Ovary (tissue), 9 donors: ENCODE measurements around the gene IFNGR1. TPM values are rescaled to one million over a fixed set of nuclear protein-coding genes. Genes with fewer than 3 reads are reported as not detected.

Source experiments
- DNase-seq, 5 donors: peaks; one replicate each; pipeline ENCODE4 v3.0.0-alpha.2; 2019 to 2020
- H3K27ac ChIP-seq, 2 donors: fragments of 200-600 bp; one replicate each; pipeline versions ENCODE4 v1.5.1 to v1.8.0; 2019 to 2022
- H3K27me3 ChIP-seq: fragments of 200-600 bp; one replicate; pipeline ENCODE4 v1.8.0; 2022
- H3K36me3 ChIP-seq: fragments of 200-600 bp; sonication (generic); one replicate; pipeline ENCODE4 v1.5.1; 2019
- H3K4me1 ChIP-seq: one replicate; pipeline ENCODE4 v1.8.1; 2013; ENCODE audit warnings: mild to moderate bottlenecking, moderate library complexity; ENCODE audit not compliant: insufficient read depth
- H3K4me3 ChIP-seq: fragments of 200-600 bp; sonication (generic); one replicate; pipeline ENCODE4 v1.5.1; 2017
- H3K9me3 ChIP-seq, 2 donors: fragments of 200-600 bp in 1 of 2; sonication (generic) in 1 of 2; one replicate each; pipeline versions ENCODE4 v1.5.1 to v1.8.1; 2013 to 2019; ENCODE audit warnings: mild to moderate bottlenecking in 1 of 2, moderate library complexity in 1 of 2
- EP300 ChIP-seq: sonication (generic); formaldehyde crosslinking; IDR thresholded peaks from one replicate; pipeline ENCODE4 v1.6.1; 2017; ENCODE audit warnings: antibody characterized with exemption
- POLR2A ChIP-seq: fragments of 450-650 bp; IDR thresholded peaks from one replicate; pipeline ENCODE4 v1.6.1; 2017; ENCODE audit warnings: antibody characterized with exemption, mild to moderate bottlenecking, moderate library complexity
- WGBS, 3 donors: extraction: QIAGEN DNeasy Blood & Tissue Kit in 1 of 3; methylation state at CpG; one replicate each; pipeline versions ENCODE4 v1.1.5 to v1.1.7; 2013 to 2017; 5-methylcytosine and 5-hydroxymethylcytosine counted together
- intact Hi-C, 4 donors: fragments of 100-400 bp; cut with DNase I; formaldehyde crosslinking; loops; one replicate each; pipeline versions ENCODE4 v1.11.0 to v1.15.1; 2022 to 2023
- polyA plus RNA-seq, 2 donors: library from polyadenylated mRNA; stranded (reverse); fragments of 200-250 nt in 1 of 2; fragments of 350-450 nt in 1 of 2; fragmentation: Illumina TruSeq in 1 of 2; extraction: RNeasy Lipid Tissue Mini Kit (QIAGEN cat#74804) in 1 of 2; gene quantifications; one replicate each; pipeline ENCODE4 v1.2.3, GENCODE V29; 2013 to 2014
- total RNA-seq, 7 donors: library from RNA; depleted of rRNA in 2 of 7; stranded (reverse); fragments of >200 nt in 2 of 7; fragmentation: NEBNext Ultra II Directional in 3 of 7; extraction: Animal tissue kit (Norgen Biotek cat#: 25700) in 3 of 7; gene quantifications; one replicate each; pipeline versions ENCODE4 v1.1.0 to v1.2.4, GENCODE V29; 2016 to 2023
- TF ChIP-seq, protein P1 (sequence below), 3 donors: fragments of 450-650 bp in 2 of 3; fragments of 200-600 bp in 1 of 3; IDR thresholded peaks; one replicate each; pipeline versions ENCODE4 v1.5.1 to v1.8.0; 2016 to 2022; ENCODE audit warnings: antibody characterized with exemption in 3 of 3, mild to moderate bottlenecking in 1 of 3
- donor health status: DM: no; HTN: no; CAD: no; lungs with moderate emphysema.
- donor health status: DM: no; HTN: no; CAD: no.
- donor health status: Bipolar disorder and iron deficiency.
- donor health status: DM: yes; HTN: yes; CAD: no.
- donor health status: DM: no; HTN: no; CAD: no.
- donor health status: DM: yes; HTN: yes; CAD: no.

The IFNGR1 gene
- total and polyA plus RNA-seq, 9 donors, result 37.1 to 95.2 (median 55.5) TPM

DNA sequence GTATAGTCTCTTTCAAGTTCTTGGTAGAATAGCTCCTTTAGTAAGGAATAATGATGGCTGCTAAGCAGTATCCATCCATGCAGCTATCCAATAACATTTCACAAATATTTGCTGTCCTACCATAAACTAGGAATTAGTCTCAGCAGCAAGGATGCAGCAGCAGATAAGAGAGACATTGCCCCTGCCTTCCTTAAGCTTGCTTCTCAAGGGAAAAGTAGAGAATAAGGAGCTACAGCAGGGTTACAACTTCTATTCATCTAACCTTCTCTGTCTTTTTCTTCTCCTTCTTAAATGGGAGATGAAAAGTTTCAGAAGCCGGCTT lies 48.2 kb downstream of the IFNGR1 start:
- 88 to 89% (median 88%) methylated on average over 1 of the region's 1 CpG for WGBS, 3 donors
- no peaks in the 10 kb centered on the region for H3K27me3 ChIP-seq
- no peaks in the 10 kb centered on the region for H3K9me3 ChIP-seq
- no peak overlapping the region for H3K27ac ChIP-seq
- no peaks in the 10 kb centered on the region for H3K36me3 ChIP-seq
- DNase-seq, result no peak
- no peak overlapping the region for H3K4me3 ChIP-seq
- H3K4me1 ChIP-seq, result no peaks in the 10 kb centered on the region
- TF ChIP-seq POLR2A, result no peak
- TF ChIP-seq EP300, result no peak
- TF ChIP-seq, protein P1, sequence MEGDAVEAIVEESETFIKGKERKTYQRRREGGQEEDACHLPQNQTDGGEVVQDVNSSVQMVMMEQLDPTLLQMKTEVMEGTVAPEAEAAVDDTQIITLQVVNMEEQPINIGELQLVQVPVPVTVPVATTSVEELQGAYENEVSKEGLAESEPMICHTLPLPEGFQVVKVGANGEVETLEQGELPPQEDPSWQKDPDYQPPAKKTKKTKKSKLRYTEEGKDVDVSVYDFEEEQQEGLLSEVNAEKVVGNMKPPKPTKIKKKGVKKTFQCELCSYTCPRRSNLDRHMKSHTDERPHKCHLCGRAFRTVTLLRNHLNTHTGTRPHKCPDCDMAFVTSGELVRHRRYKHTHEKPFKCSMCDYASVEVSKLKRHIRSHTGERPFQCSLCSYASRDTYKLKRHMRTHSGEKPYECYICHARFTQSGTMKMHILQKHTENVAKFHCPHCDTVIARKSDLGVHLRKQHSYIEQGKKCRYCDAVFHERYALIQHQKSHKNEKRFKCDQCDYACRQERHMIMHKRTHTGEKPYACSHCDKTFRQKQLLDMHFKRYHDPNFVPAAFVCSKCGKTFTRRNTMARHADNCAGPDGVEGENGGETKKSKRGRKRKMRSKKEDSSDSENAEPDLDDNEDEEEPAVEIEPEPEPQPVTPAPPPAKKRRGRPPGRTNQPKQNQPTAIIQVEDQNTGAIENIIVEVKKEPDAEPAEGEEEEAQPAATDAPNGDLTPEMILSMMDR (IDR thresholded peaks at IDR 0.05), result no peak
- intact Hi-C loops, result no loop called here

DNA sequence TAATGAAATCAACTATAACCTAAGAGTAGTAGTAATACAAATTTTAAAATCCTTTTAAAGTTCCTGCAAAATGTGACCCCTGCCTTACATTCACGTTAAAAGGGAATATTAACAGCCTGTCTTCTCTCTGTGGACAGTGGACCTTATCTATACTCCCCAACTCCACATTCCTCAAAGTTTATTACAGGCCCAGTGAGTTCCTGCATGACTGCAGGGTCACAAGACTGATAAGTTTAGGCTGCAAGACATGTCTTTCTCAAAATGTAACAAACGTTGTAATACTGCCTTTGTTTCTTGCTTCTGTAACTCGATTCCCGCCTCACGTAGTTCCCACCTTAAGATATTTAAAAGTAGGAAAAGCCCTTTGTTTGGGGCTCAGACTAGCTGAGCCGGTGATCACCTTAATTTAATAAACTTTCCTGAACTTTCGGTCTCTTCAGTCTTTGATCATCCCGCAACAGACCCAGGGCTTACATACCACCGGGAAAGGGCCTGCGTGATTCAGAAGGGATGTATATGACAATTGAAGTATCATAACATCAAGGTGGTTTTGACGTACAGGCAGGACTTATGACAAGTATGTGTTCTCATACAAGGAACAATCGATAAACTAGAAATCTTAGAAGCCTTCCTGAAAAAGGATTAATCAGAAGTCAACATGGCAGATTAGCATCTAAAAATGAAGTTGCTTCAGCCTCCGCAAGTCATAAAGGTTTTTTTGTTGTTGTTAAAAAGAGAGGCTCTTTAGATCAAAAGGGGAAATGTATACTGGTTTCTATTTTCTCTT lies 48.7 kb downstream of the IFNGR1 start:
- Histone ChIP-seq H3K36me3 (no peaks in the 10 kb centered on the region), H3K4me1 (no peaks in the 10 kb centered on the region), H3K9me3 (no peaks in the 10 kb centered on the region), H3K27ac (no peak overlapping the region), H3K4me3 (no peak overlapping the region), H3K27me3 (no peaks in the 10 kb centered on the region)
- DNase-seq, result no peak
- WGBS, 3 donors, result 78 to 81% (median 81%) methylated on average over 13 of the region's 13 CpGs
- intact Hi-C loops, result no loop called here
- TF ChIP-seq, protein P1 (IDR thresholded peaks at IDR 0.05), result no peak
- TF ChIP-seq EP300 (no peak), POLR2A (no peak)

DNA sequence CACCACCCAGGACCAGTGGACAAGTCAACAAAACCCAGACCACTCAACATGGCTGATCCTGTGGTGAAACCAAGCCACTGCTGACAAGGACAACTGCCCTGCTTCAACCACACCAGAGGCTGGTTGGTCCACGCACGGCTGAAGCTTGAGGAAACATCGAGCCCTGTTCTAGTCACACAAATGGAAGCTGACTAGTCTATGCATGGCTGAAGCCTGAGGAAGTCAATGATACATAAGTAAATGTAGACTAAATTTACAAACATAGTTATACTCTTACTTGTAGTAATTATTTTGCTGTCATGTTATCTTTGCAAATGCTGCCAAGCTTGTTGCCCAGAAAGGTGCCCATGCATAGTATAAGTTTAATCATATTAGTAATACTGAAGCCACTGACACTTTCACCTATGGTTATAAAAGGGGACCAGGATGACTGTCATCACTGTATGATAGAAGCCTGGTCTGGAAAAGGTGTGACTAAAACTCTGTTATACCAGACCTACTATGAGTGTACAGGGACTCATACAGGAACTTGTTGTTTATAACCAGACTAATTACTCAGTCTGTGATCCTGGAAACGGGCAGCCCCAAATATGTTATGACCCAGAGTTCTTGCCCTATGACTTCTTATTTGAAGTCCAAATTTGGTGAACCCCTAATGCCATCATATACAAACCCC lies 51.3 kb downstream of the IFNGR1 start:
- intact Hi-C loops, result no loop called here
- TF ChIP-seq EP300, result no peak
- TF ChIP-seq POLR2A, result no peak
- TF ChIP-seq, protein P1 (IDR thresholded peaks at IDR 0.05), result no peak
- DNase-seq, result no peak

DNA sequence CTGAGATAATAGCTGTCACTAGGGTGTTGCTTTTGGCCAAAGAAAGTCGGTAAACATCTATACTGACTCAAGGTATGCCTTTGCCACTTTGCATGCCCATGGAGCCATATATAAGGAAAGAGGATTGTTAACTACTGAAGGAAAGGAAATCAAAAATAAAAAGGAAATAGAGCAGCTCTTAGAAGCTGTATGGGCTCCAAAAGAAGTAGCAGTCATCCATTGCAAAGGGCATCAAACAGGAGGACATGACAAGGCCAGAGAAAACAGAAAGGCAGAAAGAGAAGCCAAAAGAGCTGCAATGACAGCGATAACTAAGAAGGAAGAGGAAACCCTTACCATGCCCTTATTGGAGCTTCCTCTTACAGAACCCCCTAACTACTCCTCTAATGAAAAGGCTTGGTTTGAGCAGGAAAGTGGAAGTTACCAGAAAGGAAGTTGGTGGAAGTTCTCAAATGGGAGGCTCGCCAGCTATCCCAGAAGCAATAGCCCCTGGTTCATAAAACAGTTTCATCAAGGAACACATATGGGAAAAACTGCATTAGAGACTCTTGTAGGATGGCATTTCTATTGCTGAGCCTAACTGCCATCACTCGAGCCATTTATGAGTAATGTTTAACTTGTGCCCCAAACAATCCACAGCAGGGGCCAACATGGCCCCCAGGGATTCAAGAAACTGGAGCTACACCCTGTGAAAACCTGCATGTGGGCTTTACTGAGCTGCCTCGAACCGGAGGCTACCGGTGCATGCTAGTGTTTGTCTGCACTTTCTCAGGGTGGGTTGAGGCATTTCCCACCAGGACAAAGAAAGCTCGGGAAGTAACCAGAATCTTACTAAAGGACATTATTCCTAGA lies 52.7 kb downstream of the IFNGR1 start:
- H3K4me1 ChIP-seq, result no peaks in the 10 kb centered on the region
- no peaks in the 10 kb centered on the region for H3K27me3 ChIP-seq
- H3K27ac ChIP-seq, result no peak overlapping the region
- H3K36me3 ChIP-seq, result no peaks in the 10 kb centered on the region
- TF ChIP-seq, protein P1 (IDR thresholded peaks at IDR 0.05), result no peak
- no peak for TF ChIP-seq EP300
- no peak for TF ChIP-seq POLR2A
- no peaks in the 10 kb centered on the region for H3K9me3 ChIP-seq
- H3K4me3 ChIP-seq, result no peak overlapping the region
- intact Hi-C loops, result no loop called here
- WGBS, 3 donors, result 87 to 90% (median 88%) methylated on average over 8 of the region's 8 CpGs
- no peak for DNase-seq

More for the DNA sequence above, 51.3 kb downstream of the IFNGR1 start:
- Histone ChIP-seq H3K4me3 (no peak overlapping the region), H3K27me3 (no peaks in the 10 kb centered on the region), H3K4me1 (no peaks in the 10 kb centered on the region), H3K27ac (no peak overlapping the region), H3K36me3 (no peaks in the 10 kb centered on the region), H3K9me3 (no peaks in the 10 kb centered on the region)
- WGBS, 3 donors, result 90 to 92% (median 91%) methylated on average over 4 of the region's 4 CpGs
